Measurements from ENCODE around the gene TBC1D22A.
"Not testable (repeated sequence)": the region's sequence is repeated elsewhere in the genome, so short reads cannot be mapped to it uniquely, and the experiment has no call there.

The TBC1D22A gene

DNA sequence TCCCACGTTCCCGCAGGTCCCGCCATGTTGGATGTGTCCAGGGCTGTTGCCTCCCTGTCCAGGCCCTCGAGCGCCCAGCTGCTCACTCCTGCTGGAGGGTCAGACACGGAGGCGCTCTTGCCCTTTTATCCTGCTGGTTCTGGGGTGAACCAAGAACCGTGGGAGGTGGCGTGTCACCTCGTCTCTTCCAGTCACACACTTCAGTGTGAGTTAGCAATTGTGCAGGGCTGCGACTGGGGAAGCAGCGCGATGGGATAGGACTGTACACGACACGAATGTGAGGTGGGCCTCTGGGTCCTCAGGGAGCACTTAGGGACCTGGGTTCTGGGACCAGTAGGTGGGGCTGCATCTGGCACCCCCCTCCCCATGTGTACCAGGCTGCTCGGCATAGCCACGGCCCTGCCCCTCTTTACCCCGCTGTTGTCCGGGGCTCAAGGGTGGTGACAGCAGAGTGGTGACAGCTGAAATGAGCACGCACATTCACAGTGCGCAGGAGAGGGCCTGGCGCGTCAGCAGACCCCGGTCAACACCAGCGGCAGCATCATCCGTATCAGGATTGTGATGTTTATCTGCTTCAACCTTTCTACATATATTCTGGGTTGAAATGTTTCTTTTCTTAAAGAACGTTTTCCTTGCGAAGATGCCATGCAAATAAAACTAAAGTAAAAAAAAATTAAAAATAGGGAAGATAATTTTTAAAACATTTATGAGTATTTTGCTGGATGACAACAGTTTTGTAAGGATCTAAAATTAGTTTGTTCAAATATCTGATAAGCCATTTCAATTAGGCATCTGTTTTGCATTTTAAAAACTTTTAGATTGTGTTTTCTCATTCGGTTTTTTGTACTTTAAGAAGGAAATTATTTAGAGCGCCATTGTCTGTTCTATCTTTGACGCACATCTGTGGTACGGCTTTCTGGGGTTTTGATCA lies 210.7 kb downstream of the TBC1D22A start:
- FAIRE-seq (no peak), DNase-seq (ENCODE audit: insufficient read length, low spot score) (no peak)
- no peak for TF ChIP-seq POLR2A (IDR thresholded peaks at IDR 0.05; ENCODE audit: low read depth, low read length)

GRCh38 chr22:46974077-46974476 lies 211.6 kb downstream of the TBC1D22A start:
- no peak for DNase-seq (ENCODE audit: insufficient read length, low spot score)
- no peak for TF ChIP-seq POLR2A (IDR thresholded peaks at IDR 0.05; ENCODE audit: low read depth, low read length)
- FAIRE-seq: no peak

DNA sequence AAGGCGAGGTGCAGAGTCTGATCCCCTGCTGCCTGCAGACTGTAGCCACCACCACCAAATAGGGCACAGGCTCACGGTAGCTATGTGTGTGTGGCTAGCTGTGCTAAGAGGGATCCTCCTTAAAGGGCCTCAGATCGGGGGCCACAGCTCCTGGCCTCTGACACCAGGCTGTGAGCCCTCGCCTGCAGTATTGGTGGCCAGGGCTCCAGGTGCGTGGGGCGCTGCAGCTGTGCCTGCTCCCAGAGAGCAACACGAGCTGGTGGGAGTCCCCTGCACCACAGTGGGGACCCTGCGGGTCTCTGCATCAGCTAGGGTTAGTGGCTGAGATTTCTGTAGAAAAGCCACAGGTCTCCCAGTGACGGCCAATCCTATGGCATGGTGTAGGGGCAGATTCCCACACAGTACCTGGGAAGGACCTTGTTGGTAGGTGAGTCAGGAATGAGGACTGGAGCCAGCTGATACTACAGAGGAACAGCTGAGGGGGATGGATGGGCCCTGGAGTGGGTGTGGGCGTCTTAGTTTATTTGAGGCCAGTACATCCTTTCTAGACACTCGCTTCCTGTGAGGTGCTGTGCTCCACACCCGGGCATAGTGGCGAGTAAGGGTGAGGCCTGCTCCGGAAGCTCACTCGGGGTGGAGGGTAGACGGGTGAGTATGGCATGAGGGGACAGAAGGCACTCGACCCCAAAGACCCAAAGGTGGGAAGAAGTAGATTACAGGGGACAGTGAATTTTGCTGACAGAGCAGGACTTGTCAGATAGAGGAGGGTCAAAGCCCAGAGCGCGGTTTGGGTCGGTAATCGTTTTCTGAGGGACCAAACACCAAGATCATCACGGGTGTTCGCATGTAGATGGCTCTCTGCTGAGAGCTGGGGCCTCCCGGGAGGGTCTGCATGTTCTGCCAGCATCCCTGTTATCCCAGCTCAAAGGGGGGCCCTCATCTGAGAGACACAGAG lies 212.5 kb downstream of the TBC1D22A start:
- DNase-seq (ENCODE audit: insufficient read length, low spot score) (no peak), FAIRE-seq (no peak)
- no peak for TF ChIP-seq POLR2A (IDR thresholded peaks at IDR 0.05; ENCODE audit: low read depth, low read length)

DNA sequence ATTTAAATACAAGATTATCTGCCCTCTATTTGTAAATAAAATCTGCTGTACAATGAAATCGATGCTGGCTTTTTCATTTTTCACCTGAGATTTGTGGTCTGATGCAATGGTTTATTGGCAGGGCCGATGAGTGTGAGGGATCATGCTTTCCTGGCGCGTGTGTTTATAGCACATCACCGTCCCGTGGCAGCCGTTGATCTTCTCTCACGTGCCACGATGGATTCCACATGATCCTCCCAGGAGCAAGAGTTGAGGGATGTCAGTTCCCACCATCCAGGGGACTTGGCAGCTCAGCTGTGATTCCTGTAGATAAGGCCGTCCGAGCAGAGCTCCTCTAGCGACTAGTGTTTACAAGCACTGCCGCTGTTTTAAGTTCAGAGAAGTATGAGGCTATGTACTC lies 213.7 kb downstream of the TBC1D22A start:
- no peak for DNase-seq (ENCODE audit: insufficient read length, low spot score)
- FAIRE-seq: no peak
- TF ChIP-seq POLR2A (IDR thresholded peaks at IDR 0.05; ENCODE audit: low read depth, low read length): no peak

- TF ChIP-seq POLR2A (IDR thresholded peaks at IDR 0.05; ENCODE audit: low read depth, low read length): no peak
- FAIRE-seq (no peak), DNase-seq (ENCODE audit: insufficient read length, low spot score) (no peak)
Measured at GRCh38 chr22:46976598-46976997, 214.1 kb downstream of the TBC1D22A start.

DNA sequence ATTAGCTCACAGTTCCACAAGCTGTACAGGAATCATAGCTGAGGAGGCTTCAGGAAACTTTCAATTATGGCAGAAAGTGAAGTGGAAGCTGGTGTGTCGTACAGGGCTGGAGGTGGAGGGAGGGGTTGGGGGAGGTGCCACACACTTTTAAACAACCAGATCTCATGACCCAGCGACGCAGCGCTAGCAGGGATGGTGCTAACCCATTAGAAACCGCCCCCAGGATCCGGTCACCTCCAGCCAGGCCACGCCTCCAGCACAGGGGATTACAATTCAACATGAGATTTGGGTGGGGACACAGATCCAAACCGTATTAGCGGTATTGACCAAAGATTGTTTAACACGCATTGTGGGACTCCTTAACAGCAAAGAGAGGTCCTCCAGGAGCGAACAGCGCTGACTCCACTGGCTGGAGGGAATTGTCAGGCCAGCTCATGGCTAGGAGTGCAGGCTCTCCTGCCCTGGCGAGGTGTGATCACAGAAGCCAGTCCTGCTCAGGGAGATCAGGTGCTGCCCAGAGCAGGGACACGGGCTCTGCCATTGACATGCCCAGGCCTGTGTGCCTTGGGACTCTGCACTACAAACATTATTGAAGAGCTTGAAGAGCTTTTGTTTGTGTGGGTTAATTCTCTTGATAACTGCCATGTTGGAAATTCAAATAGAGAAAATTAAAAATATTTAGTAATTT lies 215.3 kb downstream of the TBC1D22A start:
- no peak for FAIRE-seq
- no peak for DNase-seq (ENCODE audit: insufficient read length, low spot score)
- TF ChIP-seq POLR2A (IDR thresholded peaks at IDR 0.05; ENCODE audit: low read depth, low read length): no peak

GRCh38 chr22:46978668-46979067 lies 216.2 kb downstream of the TBC1D22A start:
- not testable (repeated sequence) for FAIRE-seq; DNase-seq (ENCODE audit: insufficient read length, low spot score)

- DNase-seq (ENCODE audit: insufficient read length, low spot score) (no peak), FAIRE-seq (no peak)
- no peak for TF ChIP-seq POLR2A (IDR thresholded peaks at IDR 0.05; ENCODE audit: low read depth, low read length)
Measured at GRCh38 chr22:46979506-46979905, 217.1 kb downstream of the TBC1D22A start.

GRCh38 chr22:46980392-46980791 lies 217.9 kb downstream of the TBC1D22A start:
- no peak for TF ChIP-seq POLR2A (IDR thresholded peaks at IDR 0.05; ENCODE audit: low read depth, low read length)
- no peak for FAIRE-seq
- no peak for DNase-seq (ENCODE audit: insufficient read length, low spot score)

GRCh38 chr22:46982635-46983034 lies 220.2 kb downstream of the TBC1D22A start:
- DNase-seq (ENCODE audit: insufficient read length, low spot score) (no peak), FAIRE-seq (no peak)
- TF ChIP-seq POLR2A (IDR thresholded peaks at IDR 0.05; ENCODE audit: low read depth, low read length): no peak

DNA sequence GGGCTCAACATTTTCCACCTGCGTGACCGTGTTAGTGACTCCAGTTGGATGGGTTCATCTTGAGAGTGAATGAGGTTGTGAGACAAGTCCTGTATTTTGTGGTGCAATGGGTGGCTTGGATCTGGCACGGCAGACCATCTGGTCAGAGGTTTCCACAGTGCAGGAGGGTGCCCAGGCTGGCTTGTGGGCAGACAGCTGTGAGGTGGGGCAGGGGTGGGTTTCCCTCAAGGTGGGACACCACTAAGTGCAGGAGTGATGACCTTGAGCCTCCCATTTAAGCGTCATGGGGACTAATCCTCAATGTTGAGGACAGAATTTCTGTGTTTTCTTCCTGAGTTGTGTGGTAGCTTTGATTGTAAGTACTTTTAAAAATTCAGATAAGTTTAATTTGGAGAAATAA lies 220.6 kb downstream of the TBC1D22A start:
- DNase-seq (ENCODE audit: insufficient read length, low spot score) (no peak), FAIRE-seq (no peak)
- no peak for TF ChIP-seq POLR2A (IDR thresholded peaks at IDR 0.05; ENCODE audit: low read depth, low read length)

DNA sequence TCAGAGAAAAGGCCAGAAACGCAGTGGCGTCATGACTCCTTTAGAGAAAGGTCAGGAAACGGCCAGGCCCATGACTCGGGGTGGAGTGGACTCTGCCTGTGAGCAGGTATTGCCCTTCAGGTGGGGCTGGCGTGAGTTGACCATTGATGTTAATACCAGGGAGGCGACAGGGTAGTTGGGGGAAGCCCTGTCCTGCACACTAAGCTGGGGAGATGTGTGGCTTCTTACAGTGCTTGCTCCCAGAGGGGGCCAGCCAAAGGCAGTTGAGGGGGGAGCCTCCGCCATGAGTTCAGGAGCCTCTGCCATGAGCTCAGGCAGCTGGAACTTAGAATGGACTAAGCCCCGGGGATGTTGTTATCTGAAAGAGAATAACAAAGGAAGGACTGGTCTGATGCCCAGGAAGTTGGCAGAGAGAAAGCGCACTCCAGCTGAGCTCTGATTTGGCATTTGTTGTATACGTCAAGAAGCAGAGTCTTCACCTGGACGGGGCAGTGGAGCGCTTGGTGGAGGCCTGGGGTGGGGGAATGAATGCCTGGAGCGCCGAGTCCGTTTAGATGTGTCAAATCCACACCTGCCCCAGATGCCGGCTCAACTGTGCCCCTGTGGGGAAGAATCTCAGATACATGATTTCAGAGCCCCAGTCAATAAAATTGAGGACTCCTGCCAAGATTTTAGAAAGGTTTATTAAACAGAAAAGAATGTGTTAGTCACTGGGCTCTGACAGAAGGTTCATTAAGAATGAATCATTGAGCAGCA lies 222.5 kb downstream of the TBC1D22A start:
- FAIRE-seq: no peak
- no peak for TF ChIP-seq POLR2A (IDR thresholded peaks at IDR 0.05; ENCODE audit: low read depth, low read length)
- peak; percentile 67 for DNase-seq (ENCODE audit: insufficient read length, low spot score)

GRCh38 chr22:46985507-46985882 lies 223.0 kb downstream of the TBC1D22A start:
- FAIRE-seq (peak; percentile 23), DNase-seq (ENCODE audit: insufficient read length, low spot score) (peak; percentile 12)

More at GRCh38 chr22:46985507-46985882, 223.0 kb downstream of the TBC1D22A start:
- no peak for TF ChIP-seq POLR2A (IDR thresholded peaks at IDR 0.05; ENCODE audit: low read depth, low read length)

Measured in H54 (cell line).